DMS53 treated with DMSO at 0.1 percent for 48 hours (cell line): ENCODE data around the gene C2CD2.

ENCODE experiments used
- DNase-seq: peaks from one replicate; lab custom pipeline; 2025; ENCODE audit not compliant: unreplicated experiment; lab: John Stamatoyannopoulos, UW

The C2CD2 gene

DNA sequence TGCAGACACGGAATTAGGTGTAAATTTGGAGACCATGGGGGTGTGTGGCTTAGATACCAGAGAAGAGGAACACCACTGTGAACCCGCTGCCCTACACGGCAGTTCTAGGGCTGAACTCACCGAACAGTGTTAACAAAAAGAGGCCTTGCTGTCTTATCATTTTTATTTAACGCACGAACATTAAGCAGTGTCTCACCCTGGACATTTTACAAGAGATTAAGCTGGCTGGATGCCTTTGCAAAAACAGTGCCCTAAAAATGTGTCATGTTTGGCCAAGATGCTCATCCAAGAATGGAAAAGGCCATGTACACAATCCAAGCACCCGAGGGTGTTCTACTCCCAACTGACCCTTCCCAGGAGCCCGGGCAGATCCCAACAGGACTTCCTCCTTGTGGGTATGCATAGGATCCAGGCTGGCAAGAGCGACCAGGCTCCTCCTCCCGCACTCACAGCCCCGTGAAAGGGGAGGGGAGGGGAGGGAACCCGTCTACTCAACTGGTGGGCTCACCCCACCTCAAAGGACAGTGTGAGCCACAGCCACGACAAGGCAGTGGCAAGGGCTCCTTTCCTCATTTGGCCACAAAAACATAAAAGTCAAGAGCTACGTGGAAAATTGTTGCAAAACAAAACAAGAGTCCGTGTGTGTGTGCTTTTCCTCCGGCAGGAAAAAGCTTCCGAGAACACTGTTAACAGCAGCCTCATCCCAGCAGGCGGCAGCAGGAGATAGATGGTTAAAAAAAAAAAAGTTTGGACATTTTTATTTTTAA lies 20.3 kb downstream of the C2CD2 start:
- no peak for DNase-seq

DNA sequence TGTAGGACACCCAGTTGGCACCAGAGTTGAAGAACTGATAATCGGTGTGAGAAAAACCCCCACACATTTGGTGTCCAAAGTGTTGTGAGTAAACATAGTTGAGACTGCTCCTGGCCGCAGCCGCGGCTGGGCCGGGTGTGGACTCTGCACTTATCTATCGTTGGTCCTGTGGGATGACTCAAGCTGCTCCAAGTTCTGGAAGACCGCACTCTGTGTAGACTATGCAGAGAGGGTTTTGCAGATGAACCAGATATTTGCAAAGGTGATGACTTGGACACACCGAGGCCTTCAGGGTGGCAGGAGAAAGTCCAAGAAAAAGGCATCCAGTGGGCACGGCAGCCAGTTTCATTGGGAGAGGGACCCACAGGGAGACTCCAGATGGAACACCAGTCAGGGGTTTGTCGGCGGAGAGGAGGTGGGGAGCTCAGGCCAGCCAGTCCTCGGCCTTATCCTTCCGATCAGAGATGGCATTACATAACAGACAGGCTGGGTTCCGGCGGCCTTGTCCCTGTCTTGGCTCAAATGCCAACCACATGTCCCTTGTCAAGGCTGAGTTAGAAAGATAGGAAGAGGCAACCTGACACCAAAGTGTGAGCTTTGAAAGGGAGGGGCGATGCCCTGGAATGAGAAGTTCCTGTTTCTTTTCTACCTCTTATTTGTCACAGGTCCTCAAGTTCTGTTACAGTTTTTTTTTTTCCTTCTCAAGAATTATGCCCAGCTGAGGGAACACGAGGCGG lies 21.1 kb downstream of the C2CD2 start:
- no peak for DNase-seq

DNA sequence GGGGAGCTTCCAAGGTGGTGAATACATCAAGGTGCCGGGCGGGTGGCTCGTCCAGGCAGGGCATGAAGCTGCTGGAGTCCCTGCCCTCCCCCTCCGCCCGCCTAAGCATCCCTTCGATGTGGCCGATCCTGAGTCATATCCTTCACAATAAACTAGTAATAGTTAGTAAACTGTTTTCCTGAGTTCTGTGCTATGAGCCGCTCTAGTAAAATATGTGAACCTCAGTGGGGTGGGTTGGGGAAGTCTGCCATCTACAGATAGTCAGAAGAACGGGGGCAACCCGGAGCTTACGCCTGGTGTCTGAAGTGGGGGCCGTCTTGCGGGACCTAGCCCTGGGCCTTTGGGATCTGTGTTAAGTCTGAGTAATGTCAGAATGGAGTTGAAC lies 21.6 kb downstream of the C2CD2 start:
- no peak for DNase-seq

DNA sequence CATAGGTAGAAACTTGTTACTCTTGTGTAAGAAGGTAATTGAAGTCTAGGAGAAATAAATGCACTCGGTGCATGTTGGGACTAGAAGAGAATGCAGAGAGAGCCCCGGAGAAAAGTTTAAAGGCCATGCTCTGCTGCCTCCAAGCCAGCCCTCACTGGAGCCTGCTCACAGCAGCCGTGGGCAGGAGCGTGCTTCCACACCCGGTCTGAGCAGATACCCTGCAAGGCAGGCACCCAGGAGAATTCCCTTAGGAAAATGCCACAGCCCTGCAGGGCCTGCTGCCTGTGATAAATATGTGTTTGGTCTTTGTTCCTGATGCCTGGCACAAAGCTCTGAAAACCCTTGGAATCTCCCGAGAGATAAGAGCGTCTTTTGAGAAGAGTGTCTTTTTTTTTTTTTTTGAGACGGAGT lies 22.8 kb downstream of the C2CD2 start:
- DNase-seq, result no peak

DNA sequence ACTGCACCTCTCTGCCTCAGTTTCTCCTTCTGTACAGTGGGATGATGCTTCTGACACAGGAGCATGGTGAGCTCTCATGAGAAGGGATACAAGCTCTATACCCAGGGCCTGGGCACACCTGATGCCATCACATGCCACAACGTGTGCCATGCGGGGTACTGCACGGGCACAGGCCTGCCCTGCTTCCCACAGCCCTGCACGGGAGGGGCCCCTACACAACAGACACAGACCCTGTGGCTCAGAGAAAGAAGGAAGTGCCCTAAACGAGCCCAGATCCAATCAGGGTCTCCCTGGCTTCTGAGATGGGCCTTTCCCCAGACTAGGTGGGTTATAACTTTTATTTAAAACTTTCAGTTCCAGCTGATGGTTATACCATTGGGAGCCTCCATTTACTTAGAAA lies 24.6 kb downstream of the C2CD2 start:
- no peak for DNase-seq

DNA sequence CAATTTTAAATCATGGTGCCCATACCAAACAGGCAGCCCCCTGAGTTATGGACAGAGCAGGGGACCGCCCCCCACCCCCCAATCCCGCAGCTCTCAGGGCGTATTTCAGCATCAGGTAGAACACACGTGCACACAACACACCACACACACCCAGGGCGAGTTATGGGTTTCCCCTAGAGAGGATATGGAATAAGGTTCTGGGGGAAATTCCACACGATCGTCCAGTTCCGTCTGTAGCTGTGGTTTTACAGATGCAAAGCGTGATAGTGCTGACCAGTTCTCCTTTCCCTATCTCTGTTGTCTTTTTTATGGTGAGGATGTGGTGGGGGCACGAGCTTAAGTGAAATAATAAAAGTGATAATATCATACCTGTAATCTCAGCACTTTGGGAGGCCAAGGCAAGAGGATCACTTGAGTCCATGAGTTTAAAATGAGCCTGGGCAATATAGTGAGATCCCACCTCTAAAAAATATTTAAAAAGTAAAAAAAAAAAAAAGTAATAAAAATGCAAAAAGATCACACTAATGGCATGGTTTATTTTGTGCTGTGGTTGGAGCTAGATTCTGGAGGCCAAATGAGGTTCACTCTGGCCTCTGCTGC lies 25.1 kb downstream of the C2CD2 start:
- DNase-seq, result no peak

DNA sequence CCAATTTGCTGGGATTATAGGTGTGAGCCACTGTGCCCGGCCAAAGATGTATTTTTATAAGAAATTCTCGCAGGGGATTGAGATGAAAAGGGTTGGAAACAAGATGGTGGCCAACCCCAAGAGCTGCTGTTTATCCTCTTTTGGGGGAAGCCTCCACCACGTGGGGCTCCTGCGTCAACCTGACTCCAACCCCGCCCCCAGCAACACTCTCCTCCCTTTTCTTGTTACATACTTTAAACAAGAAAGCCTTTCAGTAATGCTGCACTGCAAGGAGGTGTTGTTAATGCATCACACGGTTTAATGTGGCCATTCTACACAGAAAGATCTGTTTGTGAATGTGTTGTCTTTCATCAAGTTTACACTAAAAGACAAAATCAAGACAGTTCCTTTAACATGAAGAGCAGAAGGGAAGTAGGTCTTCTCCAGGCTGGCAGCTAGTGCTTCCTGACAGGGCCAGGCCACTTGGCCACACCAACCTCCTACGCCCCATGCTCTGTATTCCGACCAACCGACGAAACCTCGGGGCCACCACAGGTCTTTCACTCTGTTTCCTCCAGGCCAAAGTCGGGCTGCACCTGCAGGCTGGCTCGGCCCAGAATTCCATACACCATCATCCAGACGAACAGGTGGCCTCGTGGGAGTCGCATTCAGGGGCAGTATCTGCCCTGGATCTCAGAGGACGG lies 25.9 kb downstream of the C2CD2 start:
- no peak for DNase-seq

DNA sequence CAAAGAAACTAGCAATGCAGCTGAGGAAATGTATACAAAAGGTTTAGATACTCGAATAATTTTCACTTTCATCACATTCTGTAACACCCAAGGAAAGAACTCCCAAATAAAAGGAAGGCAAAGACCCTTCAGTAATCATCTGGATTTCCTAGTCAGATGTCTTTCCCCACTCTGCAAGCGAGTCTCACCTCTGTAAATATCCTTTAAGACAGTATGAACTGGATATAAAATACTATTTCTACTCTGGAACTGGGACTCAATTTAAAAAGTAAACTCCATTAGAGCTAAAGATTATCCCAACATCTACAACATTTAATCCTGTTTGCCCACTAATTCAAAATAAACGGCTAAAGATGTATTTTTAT lies 27.0 kb downstream of the C2CD2 start:
- no peak for DNase-seq

DNA sequence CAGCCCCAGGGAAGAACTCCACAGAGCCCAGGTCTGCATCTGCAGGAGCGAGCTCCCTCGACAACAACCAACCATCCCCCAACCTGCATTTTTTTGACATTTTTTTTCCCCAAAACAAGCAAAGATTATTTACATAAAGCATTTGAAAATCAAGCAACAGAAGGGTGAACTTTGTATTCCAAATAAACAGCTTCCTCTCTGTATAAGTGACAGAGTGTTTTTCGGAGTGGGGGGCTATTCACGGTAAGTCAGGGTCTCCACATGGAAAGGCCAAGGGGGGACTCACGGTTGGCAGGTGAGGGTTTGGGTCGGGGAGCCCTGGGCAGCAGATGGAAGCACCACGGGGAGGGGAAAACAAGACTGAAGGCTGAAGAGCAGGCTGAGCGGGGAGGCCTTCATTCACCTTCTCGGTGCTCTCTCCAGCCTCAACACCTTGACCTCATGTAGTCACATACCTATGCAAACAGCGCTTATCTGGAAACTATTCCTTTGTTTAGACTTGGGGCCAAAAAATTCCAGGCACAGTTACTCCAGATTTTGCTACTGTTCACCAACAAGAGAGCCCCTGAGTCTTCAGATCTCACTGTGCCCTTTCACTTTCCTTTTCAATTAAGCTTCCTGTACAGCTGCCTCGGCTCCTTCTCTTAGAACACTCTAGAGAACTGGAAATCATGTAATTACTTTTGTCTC lies 27.6 kb downstream of the C2CD2 start:
- DNase-seq, result peak; percentile 25

DNA sequence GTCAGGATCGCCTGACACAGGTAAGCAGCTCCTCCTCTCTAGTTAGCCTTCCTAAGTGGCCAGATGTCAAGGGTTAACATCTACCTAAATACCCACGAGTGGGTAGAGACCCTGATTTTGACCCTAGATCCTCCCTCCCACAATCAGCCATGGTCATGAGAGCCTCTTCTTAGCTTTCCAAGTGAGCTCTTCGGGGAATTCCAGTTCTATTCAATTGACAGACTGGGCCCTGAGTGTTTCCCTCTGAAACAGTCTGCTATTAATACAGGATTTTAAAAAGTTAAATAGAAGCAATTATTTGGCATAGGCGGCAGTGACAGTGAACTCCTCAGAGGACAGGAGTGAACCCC lies 28.1 kb downstream of the C2CD2 start:
- no peak for DNase-seq

DNA sequence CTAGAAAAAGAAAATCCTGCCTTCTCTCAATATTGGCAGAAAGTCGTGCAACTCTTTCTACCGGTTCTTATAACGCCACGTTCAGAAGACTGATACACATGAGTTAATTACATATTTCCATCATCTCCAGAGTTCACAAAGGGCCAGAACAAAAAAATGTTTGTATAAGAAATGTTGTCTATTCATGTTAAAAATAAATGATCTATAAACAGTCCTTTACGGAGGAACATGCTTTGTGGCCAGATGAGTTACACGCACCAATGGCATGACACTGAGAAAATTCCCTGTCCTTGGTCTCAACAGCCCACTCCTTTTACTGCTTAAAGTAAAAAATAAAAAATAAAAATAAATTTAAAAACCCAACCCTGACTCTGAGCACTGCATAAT lies 29.5 kb downstream of the C2CD2 start:
- no peak for DNase-seq

DNA sequence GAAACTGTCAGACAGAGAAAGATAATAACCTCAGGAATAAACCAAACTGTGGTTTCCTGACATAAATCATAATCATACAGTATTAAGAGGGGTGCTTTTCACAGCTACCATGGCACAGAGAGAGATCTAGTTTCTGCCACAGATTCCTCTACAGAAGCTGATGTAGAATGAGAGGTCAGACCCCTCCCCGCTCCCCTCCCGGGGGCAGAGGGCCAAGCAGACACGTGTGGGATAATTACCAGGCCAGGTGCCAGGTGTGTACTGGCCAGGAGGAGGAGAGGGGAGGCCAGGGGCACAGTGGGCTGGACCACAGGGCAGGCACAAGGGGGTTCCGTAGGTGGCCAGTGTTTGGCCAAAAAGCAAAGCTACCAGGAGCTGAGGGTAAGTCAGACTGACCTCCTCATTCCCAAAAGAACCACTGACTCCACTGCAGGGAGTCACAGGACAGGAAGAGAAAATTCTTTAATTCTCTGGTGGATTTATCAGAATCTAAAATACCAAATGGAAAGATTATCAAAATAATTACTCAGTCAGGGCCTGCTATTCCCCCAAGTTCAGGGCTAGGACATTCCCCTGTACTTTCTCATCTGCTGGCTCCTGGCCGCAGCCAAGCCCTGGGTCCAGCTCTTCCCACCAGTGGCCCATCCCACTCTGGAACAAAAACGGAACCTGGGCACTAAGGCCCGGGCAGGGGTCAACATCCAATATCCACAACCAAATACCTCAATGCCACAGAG lies 30.0 kb downstream of the C2CD2 start:
- DNase-seq, result no peak

DNA sequence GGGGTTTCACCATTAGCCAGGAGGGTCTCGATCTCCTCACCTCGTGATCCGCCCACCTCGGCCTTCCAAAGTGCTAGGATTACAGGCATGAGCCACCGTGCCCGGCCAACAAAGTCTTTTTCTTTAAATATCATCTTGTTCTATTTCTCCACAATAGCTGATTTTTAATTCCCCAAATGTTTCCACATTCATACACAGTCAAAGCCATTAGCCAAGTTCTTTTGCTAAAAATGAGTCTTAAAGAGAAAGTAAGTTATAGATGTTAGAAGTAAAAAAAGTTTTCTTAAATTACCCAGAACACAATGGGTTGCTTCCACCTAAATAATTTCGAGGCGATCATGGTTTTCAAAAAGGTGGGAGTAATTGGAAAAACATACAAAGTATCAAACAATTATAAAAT lies 30.6 kb downstream of the C2CD2 start:
- DNase-seq, result no peak

DNA sequence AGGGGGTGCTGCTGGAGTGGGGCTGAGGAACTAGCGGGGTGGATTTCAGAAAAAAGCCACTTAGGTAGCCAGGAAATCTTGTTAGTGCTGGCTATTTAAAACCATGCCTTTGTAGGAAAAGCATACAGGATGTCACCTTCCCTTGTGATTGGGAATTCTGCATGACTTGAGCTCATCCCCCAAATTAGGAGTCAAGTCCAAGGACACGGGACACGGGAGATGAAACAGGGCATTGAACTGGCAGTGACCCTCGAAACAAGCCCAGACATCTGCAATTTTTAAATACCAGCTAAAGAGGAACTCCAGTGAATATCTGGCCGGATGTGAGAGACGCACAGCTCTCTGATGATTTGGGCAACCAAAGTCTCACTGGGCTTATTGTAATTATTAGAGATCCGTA lies 32.8 kb downstream of the C2CD2 start:
- DNase-seq, result no peak

DNA sequence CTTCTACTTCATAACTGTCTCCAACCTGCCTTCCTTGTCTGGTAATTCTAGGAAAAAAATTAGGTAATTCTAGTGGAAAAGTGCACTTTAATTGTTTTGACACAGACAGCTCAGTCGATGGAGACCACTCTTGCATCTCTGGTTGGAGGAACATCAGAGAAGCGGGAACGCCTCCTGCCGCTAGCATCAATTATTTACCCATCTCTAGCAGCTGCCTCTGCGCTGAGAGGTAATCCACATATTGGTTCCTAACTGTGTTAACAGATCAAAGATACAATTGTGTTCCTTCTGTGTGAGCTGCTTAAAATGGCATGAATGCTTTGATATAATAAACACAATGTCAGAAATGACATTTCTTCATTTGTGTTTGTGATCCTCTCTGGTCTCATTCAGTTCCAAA lies 33.3 kb downstream of the C2CD2 start:
- no peak for DNase-seq

DNA sequence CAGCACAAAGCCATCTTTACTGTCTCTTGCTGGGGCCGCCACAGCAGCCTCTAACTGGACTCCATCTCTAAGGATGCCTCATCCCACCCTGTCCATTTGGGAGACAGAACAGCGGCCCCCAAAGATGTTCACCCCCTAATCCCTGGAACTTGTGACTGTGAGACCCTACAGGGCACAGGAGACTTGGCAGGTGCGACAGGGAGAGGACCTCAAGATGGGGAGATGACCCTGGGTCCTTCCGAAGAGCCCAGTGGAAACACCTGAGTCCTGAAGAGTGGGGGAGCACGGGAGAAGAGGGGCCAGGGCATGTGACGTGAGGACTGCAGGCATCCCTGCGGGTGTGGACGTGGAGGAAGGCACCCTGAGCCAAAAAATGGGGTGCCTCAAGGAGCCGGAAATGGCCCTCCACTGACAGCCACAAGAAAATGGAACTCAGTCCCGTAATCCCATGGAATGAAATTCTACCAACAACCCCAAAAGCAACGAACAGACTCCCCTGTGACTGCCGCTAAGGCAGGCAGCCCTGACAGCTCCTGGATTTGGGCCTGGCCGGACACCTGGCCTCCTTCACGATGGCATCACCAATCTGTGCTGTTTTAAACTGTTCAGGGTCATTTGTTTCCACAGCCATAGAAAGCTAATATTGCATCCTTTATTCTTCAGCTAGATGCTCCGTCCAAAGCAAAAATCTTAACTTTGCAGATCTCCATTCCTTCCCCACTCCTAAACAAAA lies 34.0 kb downstream of the C2CD2 start:
- no peak for DNase-seq

DNA sequence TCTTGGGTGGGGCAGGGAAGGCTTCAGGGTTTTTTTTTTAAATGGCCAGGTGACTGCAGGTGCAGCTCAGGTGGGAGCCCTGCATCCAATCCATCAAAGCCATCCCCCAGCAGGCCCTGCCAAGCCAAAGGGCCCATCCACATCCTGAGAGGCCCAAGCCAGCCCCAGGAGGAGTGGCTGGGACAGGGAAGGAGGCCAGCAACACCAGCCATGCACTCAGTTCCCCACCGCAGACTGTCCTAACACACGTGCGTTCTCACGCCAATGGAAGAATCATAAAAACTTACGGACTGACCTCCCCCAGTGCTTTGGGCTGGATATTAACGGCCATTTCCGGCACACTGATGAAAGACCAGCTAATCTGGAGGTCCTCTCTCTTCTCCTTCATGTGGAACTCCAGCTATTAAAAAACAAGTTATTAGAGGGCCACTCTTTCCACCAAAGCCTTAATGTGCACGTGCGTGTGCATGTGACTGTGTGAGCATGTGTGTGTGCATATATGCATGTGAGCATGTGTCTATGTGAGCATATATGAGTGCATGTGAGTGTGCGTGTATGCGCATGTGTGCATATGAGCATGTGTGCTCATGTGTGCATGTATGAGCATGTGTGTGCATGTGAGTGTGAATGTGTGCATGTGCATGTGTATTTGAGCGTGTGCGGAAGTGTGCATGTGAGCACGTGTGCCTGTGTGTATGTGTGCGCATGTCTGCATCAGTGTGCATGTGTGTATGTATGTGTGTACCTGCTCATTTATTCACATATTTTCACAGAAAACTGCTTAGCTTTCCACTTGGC lies 35.1 kb downstream of the C2CD2 start:
- DNase-seq, result no peak

DNA sequence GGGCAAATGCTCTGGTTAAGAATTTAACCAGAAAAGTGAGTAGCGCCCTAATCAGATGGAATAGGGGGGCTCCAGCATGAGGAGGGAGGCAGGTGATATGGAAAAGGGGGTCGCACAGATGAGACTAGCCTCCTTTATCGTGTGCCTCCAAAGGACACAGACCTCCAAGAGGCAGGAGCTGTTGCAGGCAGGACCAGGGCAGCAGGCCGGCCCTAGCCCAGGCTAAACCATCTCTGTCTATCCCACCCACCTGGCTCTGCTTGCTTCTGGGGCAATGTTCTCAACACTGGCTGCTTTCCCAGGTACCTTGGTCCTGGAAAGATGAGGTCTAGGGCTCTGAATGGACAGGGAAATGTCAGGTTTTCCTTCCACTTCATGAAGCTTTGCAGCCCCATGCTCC lies 36.3 kb downstream of the C2CD2 start:
- no peak for DNase-seq

DNA sequence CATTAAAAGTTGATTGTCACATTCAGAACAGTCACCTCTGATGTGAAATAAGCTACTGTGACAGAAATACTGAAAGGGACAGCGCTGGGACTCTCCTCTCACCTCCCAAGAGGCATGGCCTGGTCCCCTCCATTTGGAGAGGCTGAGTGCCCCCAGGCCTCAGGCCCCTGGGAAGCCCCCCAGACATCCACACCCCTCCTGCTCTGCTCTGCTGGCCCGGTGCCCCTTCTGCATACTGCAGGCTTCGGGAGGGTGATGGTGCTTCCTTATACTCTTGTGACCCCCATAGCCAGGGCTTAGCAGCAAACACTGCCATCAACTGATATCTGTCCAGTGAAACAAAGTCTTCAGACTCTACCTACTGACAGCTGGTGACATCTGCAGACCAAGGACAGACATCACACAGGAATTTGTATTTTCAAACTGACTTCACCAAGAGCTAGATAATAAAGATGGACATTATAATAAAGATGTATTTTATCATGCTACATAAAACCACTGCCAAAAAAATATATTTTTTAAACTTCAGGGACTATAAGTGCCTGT lies 36.9 kb downstream of the C2CD2 start:
- DNase-seq, result no peak
